ENCODE measurements around the gene CD7.

The CD7 gene

GRCh38 chr17:82328994-82329507, 11.6 kb upstream of the CD7 start:
- FAIRE-seq: no peak
- TF ChIP-seq TAF1 (IDR thresholded peaks at IDR 0.05; ENCODE audit: low read depth, low read length): no peak
- TF ChIP-seq POLR2A (IDR thresholded peaks at IDR 0.05; ENCODE audit: low read depth, low read length): no peak
- TF ChIP-seq POU2F2 (IDR thresholded peaks at IDR 0.05; ENCODE audit: low read depth, low read length): no peak
- no peak for TF ChIP-seq SPI1 (IDR thresholded peaks at IDR 0.05; ENCODE audit: low read depth, low read length)
- TF ChIP-seq POLR2AphosphoS5 (IDR thresholded peaks at IDR 0.05; ENCODE audit: low read depth, low read length): no peak
- TF ChIP-seq PAX5 (IDR thresholded peaks at IDR 0.05; ENCODE audit: insufficient read depth, low read length, severe bottlenecking): no peak
- DNase-seq (ENCODE audit: insufficient read length, low spot score): no peak

DNA sequence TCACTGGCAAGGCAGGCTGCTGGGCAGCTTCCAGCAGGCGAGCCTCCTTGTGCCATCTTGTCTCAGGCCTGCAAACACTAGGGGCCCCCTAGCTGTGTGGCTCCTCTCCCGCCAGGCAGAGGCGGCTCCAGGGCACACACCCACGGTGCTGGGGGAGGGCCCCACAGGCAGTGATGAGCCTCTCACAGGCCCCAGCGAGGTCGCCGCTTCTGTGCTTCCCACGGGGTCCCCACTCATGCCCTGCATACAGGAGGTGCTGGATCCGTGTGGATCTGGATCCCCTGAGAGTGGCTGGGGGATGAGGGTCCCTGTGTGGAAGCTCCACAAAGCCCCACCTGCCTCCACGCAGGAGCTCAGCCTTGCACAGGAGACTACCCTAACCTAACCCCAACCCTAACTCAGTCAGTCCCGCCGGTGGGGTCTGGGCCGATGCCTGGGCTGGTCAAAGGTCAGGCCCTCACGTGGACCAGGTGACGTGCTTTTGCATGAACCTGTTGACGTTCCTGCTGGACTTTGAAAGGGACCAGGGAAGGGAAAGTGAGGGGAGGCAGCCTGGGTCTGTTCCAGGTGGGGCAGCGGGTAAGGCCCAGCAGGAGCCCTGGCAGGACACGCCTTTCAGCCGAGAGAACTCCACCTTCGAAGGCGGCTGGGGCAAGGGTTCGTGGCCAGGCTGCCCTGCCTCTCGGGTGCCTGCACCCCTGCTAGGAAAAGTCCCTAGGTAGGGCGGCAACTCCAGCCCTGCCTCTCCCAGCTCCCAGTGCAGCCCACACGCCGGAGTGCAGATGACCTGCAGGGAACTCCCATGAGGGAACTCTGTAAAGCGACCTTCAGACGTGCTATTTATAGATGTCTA, 11.0 kb upstream of the CD7 start:
- DNase-seq (ENCODE audit: insufficient read length, low spot score) (no peak), FAIRE-seq (no peak)
- TF ChIP-seq POLR2AphosphoS5 (IDR thresholded peaks at IDR 0.05; ENCODE audit: low read depth, low read length) (no peak), POLR2A (IDR thresholded peaks at IDR 0.05; ENCODE audit: low read depth, low read length) (no peak), POU2F2 (IDR thresholded peaks at IDR 0.05; ENCODE audit: low read depth, low read length) (no peak), PAX5 (IDR thresholded peaks at IDR 0.05; ENCODE audit: insufficient read depth, low read length, severe bottlenecking) (no peak), TAF1 (IDR thresholded peaks at IDR 0.05; ENCODE audit: low read depth, low read length) (no peak), SPI1 (IDR thresholded peaks at IDR 0.05; ENCODE audit: low read depth, low read length) (no peak)

DNA sequence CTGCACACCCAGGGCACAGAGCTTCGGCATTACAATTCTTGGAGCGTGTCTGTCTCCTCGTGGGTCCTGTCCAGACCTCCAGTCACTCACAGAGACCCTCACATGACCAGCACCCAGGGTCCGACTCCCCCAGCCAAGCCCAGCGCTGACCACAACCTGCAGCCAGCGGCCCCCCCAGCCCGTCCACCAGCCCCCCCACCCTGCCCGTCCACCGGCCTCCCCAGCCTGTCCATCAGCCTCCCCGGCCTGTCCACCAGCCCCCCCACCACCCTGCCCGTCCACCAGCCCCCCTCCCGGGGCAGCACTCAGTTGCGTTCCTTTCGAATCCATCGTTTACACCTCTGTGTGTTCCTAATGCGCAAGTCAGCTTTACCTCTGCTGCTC, 10.3 kb upstream of the CD7 start:
- no peak for FAIRE-seq
- no peak for DNase-seq (ENCODE audit: insufficient read length, low spot score)
- TF ChIP-seq TAF1 (IDR thresholded peaks at IDR 0.05; ENCODE audit: low read depth, low read length) (no peak), POLR2A (IDR thresholded peaks at IDR 0.05; ENCODE audit: low read depth, low read length) (no peak), POU2F2 (IDR thresholded peaks at IDR 0.05; ENCODE audit: low read depth, low read length) (no peak), PAX5 (IDR thresholded peaks at IDR 0.05; ENCODE audit: insufficient read depth, low read length, severe bottlenecking) (no peak), POLR2AphosphoS5 (IDR thresholded peaks at IDR 0.05; ENCODE audit: low read depth, low read length) (no peak)

DNA sequence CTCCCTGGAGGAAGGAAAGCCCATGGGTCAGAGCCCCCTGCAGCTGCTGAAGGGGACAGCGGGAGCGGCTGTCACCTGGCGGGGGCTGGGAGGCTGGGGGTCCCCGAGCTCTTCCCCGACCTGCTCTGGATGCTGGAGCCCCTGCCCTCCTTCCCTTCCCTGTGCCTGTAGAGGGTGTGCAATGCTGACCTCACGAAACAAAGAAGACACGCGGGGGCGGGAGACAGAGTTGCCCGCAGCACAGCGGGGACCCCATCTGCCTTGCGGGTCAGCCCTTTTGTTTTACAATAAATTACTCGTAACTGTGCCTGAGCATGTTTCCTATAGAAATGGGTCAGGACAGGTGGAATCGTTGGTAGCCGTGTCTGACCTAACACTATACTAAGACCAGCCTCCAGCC, 9.9 kb upstream of the CD7 start:
- TF ChIP-seq PAX5 (IDR thresholded peaks at IDR 0.05; ENCODE audit: insufficient read depth, low read length, severe bottlenecking) (no peak), POLR2A (IDR thresholded peaks at IDR 0.05; ENCODE audit: low read depth, low read length) (no peak), SPI1 (IDR thresholded peaks at IDR 0.05; ENCODE audit: low read depth, low read length) (no peak)
- FAIRE-seq (no peak), DNase-seq (ENCODE audit: insufficient read length, low spot score) (no peak)

DNA sequence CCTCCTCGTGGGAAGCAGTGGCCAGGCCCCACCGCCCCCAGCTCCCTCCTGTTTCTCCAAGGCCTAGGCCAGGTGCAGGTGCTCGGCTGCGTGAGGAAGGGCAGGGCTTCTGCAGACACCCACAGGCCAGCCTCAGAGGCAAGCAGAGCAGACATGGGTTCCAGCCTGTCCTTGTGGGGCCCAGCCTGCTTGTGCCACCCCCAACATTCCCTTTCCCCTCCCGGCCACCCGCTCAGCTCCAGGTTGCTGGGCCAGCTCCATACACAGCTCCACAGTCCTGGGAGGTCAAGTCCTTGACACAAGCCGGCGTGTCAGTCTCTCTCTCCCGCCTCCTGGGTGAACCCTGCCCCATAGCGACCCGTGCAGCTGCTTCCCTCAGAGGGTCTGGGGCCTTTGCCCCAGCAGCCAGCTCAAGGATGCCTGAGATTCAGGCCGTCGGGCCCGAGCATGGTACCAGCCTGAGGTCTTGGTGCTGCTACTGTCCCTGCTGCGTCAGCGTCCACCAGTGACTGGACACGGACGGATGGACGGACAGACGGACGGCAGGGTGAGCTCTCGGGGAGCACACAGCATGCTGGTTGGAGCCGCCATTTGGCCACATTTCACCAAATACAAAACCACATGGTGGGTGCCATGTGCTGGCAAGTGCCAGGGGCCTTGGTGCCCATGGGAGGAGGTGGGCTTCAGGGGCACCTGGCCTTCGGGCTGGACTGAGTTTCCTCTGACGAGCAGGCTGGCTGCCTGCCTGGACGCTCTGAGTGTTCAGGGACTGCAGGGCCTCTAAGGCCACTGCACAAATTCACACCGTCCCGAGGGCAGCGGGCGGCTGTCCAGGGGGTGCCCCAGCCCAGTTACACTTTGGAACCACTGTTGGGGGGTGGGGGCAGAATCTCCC, 8.1 kb upstream of the CD7 start:
- no peak for DNase-seq (ENCODE audit: insufficient read length, low spot score)
- no peak for TF ChIP-seq POLR2AphosphoS5 (IDR thresholded peaks at IDR 0.05; ENCODE audit: low read depth, low read length)
- TF ChIP-seq POLR2A (IDR thresholded peaks at IDR 0.05; ENCODE audit: low read depth, low read length): no peak
- no peak for TF ChIP-seq SPI1 (IDR thresholded peaks at IDR 0.05; ENCODE audit: low read depth, low read length)
- no peak for TF ChIP-seq POU2F2 (IDR thresholded peaks at IDR 0.05; ENCODE audit: low read depth, low read length)
- TF ChIP-seq TAF1 (IDR thresholded peaks at IDR 0.05; ENCODE audit: low read depth, low read length): no peak
- TF ChIP-seq PAX5 (IDR thresholded peaks at IDR 0.05; ENCODE audit: insufficient read depth, low read length, severe bottlenecking): no peak
- FAIRE-seq: no peak

- no peak for FAIRE-seq
- TF ChIP-seq POLR2AphosphoS5 (IDR thresholded peaks at IDR 0.05; ENCODE audit: low read depth, low read length): no peak
- no peak for TF ChIP-seq SPI1 (IDR thresholded peaks at IDR 0.05; ENCODE audit: low read depth, low read length)
- TF ChIP-seq PAX5 (IDR thresholded peaks at IDR 0.05; ENCODE audit: insufficient read depth, low read length, severe bottlenecking): no peak
- no peak for DNase-seq (ENCODE audit: insufficient read length, low spot score)
Measured at GRCh38 chr17:82324566-82325285, 7.3 kb upstream of the CD7 start.

DNA sequence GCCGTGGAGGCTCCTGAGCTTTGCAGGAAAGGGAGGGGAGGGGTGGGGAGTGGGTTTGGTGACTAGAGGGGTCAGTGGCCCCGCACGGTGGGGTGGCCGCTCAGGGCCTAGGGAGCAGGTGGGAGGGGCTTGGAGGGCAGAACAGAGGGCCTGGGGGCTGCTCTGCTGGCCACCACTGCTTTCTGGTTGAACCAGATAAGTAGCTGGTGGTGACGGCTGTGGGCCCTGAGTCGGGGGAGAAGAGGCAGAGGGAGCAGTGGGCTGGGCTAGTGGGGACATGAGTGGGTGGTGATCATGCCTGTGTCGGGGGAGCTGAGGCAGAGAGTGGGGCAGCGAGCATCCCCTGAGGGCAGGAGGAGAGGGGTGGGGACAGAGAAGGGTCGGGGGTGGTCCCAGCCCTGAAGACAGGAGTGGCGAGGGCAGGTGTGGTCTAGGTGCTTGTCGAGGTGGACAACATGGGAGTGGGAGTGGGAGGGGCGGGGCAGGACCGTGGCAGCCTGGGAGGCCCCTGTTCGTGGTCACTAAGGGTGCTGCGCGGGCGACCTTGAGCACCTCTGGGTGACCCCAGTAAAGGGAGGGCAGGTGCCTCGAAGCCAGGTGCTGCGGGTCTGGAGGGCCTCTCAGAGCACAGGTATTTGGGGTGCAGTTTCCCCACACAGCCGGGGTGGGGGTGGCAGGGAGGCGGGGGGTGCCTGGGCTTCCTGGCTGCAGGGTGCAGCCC, 6.3 kb upstream of the CD7 start:
- FAIRE-seq (no peak), DNase-seq (ENCODE audit: insufficient read length, low spot score) (no peak)
- TF ChIP-seq SPI1 (IDR thresholded peaks at IDR 0.05; ENCODE audit: low read depth, low read length) (no peak), POLR2AphosphoS5 (IDR thresholded peaks at IDR 0.05; ENCODE audit: low read depth, low read length) (no peak), TAF1 (IDR thresholded peaks at IDR 0.05; ENCODE audit: low read depth, low read length) (no peak), PAX5 (IDR thresholded peaks at IDR 0.05; ENCODE audit: insufficient read depth, low read length, severe bottlenecking) (no peak), POU2F2 (IDR thresholded peaks at IDR 0.05; ENCODE audit: low read depth, low read length) (no peak), POLR2A (IDR thresholded peaks at IDR 0.05; ENCODE audit: low read depth, low read length) (no peak)

- no peak for TF ChIP-seq PAX5 (IDR thresholded peaks at IDR 0.05; ENCODE audit: insufficient read depth, low read length, severe bottlenecking)
- no peak for TF ChIP-seq SPI1 (IDR thresholded peaks at IDR 0.05; ENCODE audit: low read depth, low read length)
- TF ChIP-seq POU2F2 (IDR thresholded peaks at IDR 0.05; ENCODE audit: low read depth, low read length): no peak
- no peak for TF ChIP-seq POLR2A (IDR thresholded peaks at IDR 0.05; ENCODE audit: low read depth, low read length)
- TF ChIP-seq POLR2AphosphoS5 (IDR thresholded peaks at IDR 0.05; ENCODE audit: low read depth, low read length): no peak
- no peak for TF ChIP-seq TAF1 (IDR thresholded peaks at IDR 0.05; ENCODE audit: low read depth, low read length)
- FAIRE-seq (no peak), DNase-seq (ENCODE audit: insufficient read length, low spot score) (no peak)
Measured at GRCh38 chr17:82322526-82323453, 5.4 kb upstream of the CD7 start.

Data from GM12891 (cell line).